Activated CD4-positive, alpha-beta T cell treated with anti-CD3 and anti-CD28 coated beads, Interleukin-2, amount 50 U/mL, for 48 hours (primary cell): ENCODE results near the gene RORC.

Source experiments
- DNase-seq, 2 experiments: peaks; one replicate each; pipeline ENCODE4 v3.0.0-alpha.2; 2020

RORC gene

DNA sequence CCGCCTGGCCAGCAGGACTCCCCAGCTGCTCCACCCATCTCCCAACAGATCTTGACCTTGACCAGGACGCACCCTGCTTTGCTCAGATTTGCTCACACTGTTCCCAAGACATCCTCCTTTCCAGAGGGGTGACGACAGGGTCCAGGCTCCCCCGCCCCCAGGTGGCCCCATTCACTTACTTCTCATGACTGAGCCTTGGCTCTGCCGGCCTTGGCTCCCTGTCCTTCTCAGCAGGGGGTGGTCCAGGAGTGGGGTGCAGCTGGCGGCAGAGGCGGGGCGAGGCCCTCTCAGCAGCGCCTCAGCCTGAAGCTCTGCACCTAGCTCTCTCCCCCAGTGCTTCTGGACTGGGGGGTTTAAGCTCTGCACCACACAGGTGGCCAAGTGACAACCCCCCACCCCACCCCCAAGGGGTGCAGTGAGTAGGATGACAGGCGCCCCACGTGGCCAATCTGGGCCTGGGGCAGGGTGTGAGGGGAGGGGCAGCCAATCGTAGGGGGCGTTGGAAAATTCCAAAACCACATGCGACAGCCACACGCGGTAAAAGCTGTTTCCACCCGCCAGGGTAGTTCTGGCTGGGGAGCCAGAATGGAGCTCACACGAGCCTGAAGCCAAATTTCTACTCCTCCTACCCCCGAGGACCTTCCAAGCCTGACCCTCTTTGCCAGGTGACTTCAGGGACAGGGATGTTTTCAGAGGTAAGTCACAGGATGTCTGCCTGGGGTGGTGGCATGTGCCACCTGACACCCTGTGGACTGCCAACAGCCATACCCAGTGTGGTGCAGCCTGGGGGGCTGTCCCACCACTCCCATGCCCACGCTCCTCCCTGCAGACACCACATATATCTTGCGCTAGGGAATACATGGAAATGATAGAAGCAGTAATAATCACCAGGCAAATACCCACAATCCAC, 5.6 kb downstream of the RORC start:
- DNase-seq, result peak in 1 of 2 experiments; percentile 58

- DNase-seq, result no peak
Observed at GRCh38 chr1:151825204-151825603, 6.4 kb downstream of the RORC start.

DNA sequence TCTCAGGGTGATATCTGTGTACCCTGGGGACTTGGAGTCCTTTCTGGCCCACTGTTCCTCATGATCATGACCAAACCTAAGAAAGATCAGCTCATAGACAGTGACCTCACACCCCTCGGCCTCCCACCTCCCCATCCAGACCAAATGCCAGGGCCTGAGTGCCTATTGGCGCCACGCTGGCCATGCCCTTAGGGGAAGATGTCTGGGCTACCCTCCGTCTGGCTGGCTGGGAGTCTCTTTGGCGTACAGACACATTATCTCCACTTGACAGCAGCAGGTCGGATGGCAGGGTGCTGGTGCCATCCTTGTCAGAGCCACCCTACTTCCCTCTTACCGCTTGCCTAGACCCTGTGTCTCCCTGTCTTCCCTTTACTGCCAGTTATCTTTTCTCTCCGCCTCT, 8.4 kb downstream of the RORC start:
- no peak for DNase-seq

DNA sequence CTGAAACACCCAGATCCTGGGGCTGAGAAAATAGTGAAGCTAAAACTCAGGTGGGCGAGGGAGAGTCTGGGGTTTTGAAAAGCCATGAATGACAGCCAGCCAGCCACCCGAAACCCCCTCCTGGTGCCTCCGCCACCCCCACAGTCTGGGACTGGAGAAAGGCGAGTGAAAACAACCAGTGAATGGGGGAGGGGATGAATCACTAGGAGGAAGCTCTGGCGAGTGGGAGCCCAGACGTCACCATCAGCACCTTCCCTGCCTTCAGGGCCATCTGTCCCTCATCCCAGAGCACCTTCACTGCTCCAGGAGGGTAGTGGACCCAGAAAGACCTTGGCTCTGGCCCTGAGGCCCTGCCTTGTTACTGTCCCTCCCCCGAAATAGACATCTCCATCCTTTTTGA, 9.2 kb downstream of the RORC start:
- DNase-seq, result peak; percentile 74 to 80

DNA sequence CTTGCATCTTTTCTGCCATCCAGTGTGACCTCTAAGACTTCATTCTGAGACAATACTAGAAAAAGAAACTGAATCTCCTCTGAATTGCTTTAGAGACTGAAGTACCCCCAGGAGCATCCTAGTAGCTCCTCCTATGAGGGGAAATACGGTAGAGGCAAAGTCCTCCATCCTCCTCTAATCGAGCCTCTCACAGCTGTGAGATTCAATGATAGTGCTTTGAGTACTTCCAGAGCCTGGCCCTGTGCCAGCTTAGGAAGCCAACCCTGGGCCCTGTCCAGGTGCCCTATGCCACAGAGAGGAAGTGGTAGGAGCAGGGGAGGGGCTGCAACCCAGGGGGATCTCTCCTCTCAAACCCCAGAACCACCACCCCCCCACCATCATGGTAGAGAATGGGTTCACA, 10.7 kb downstream of the RORC start:
- DNase-seq, result no peak

- peak in 1 of 2 experiments; percentile 61 for DNase-seq
Observed at GRCh38 chr1:151819976-151820623, 11.5 kb downstream of the RORC start.

DNA sequence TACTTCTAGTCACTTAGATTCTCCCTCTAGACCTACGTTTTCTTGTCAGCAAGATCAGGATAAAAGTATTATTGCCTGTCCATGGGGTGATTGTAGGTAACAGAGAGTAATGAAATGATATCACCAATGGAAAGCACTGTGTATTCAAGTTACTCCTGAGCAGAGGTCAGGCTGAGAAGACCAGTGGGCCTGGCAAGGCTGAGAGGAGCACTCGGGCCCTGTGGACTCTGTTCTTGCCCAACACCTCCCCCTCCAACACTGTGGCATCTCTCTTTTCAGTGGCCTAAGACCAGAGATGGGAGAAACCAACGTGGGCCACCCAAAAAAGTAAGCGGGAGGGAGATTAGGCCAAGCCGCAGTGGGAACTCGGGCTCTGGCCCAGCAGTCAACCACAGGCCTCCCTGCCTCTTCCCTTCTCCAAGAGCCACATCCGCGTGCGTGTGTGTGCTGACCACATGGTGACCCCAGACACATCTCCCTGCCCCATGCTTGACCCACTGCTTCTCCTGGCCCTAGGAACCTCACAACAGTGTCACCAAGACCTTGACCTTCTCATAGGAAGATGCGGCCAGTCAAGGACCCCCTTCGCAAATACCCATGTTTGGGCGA, 12.3 kb downstream of the RORC start:
- no peak for DNase-seq

DNA sequence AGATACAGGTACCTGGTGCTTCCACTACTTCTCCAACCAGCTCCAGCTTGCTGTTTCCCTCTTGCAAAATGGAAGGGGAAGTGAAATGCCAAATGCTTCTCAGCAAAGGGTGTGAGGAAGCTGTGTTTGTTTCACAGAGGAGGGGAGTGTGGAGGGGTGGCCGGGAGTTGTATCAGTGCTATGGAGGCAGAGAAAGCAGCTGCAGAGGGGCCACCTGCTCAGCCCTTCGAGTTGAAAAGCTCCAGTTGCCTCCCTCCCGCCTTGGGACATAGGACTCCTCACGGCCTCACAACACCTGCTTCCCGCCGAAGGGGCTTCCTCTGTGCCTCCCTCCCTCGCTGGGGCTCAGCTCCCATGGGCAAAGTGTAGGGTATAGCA, 14.3 kb downstream of the RORC start:
- DNase-seq, result no peak

DNA sequence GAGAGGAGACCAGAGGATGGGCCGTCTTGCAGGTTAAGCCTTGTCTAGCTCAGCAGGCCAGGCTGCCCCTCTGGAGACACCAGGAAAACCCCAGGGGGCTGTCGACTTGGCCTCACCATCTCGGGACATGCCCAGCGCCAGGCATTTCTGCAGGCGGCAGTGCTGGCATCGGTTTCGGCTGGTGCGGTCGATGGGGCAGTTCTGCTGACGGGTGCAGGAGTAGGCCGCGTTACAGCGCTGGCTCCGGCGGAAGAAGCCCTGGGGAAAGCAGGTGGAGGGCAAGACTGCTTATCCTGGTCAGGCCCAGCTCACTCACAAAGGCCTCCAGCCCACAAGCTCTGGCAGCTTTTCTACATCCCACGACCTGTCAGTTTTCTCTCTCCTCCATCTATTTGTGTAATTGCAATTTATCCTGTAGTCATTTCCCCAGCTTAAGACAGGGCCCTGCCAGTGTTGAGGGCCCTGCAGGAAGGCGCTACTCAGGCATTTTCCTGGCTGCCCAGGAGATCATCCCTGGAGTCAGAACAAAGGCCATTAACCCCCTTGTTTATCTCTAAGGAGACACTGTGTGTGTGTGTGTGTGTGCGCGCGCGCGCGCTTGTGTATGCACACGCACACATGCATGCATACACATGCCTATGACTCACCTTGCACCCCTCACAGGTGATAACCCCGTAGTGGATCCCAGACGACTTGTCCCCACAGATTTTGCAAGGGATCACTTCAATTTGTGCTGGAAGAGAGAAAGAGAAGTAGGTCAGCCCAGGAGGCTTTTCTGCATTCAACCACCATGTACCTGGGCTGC, 14.9 kb downstream of the RORC start:
- DNase-seq, result no peak

DNA sequence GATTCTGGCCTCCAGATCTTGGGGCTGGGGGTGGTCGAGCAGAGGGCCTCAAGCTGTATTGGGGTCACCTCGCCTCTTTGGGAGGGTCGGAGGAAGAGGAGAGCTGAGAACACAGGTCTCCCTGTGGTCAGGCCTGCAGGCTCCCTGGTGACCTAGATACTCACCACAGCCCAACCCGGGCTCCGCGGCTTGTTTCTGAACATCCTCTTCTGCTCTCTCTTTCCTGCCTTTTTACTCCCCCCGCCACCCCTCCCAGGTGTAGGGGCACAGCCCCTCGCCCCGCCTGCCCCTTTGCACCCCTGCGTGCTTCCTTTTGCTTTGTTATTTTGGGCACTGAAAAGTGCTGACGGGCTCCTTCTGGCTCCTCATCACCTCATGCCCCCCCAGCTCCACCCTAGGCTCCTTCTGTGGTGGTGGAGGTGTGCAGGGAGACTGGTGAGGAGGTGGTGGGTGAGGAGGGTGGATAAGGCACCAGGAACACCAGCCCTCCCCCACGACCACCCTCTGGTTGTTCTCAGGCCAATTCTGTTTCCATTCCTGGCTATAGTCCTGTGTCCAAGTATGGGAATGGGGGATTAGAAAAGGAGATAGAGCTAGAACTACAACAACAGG, 15.8 kb downstream of the RORC start:
- DNase-seq, result no peak

DNA sequence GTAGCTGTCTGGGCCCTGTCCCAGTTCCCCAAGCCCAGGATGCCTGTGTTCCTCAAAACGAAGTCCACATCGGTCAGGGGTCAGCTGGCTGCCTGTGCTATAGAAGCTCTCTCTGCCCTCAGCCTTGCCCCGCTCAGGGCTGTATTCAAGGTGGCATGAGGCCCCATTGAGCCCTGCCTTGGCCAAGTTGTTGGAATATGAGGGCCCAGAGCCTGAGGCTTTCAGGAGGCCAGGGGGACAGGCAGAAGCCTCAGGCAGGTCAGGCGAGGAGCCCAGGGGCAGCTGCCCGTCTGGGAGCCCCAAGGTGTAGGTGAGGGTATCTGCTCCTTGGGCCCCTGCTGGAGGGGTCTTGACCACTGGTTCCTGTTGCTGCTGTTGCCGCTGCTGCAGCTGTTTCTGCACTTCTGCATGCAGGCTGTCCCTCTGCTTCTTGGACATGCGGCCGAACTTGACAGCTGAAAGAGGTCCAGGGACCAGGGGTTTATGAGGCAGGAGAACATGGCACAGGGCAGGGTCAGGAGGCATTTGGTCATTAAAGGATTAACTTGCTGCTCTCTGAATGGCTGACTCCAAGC, 16.5 kb downstream of the RORC start:
- no peak for DNase-seq

DNA sequence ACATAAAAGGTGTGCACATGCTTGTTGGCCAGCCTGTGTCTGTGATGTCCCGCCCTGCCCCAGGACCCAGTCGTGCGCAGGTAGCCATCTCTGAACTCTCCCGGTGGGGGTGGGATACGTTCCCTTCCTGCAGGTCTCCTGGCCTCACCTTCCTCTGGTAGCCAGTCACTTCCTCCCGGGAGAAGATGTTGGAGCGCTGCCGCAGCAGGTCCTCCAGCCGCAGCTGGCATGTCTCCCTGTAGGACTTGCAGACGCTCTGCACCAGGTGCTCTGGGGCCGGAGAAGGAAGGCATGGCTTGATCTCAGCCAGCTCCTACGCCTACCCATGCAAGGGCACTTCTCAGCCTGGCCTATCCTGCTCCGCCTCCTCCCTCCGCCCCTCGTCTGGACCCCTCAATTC, 17.2 kb downstream of the RORC start:
- no peak for DNase-seq

DNA sequence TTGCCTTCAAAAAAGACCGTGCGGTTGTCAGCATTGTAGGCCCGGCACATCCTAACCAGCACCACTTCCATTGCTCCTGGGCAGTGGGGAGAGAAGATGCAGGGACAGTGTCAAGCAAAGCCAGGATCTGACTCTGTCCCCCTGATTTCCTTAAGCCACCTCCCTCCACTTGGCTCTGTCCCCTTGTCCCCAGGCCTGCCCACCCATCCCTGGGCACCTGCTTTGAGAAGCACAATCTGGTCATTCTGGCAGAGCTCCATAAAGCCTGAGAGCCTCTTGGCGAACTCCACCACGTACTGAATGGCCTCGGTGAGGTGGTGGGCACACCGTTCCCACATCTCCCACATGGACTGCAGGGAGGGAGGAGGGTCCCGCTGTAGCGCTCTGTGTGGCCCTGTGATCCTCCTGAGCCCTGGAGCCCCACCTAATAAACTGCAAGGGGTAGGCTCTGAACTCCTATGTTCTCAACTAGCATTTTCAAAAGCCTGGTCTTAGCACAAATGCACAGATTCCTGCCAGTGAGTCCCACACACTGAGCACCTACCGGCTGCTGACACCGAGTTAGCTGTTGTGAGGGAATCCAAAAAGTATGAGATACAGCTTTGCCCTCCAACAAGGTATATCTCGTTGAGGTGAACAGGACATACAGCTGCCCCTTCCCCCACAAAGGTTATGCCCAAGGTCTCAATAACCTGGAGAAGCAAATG, 18.2 kb downstream of the RORC start:
- DNase-seq, result no peak

- DNase-seq, result no peak
Observed at GRCh38 chr1:151811181-151811580, 20.4 kb downstream of the RORC start.

DNA sequence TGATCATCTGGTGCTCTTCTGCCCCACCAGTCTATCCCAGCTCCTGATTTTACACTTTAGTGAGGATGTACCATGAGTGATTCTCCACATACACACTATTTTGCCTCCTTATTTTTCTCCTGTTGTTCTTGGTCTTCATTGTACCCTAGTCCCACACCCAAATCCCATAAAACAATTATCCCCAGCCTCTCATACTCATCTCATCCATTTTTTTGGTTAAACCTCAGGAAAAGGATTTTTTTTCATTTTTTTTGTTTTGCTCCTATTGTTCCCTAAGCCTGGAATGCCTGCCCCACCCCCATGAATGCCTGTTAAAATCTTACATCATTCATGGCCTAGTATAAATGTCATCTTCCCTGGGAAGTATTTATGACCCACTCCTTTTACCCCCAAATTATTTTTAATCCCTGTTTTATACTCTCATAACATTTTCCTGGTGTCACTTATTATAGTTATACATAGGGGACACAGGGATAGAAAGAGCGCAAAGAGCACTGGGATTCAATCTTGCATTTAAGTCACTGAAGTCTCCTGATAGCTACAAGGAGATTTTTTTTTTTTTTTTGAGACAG, 21.5 kb downstream of the RORC start:
- no peak for DNase-seq

- no peak for DNase-seq
Observed at GRCh38 chr1:151809290-151809984, 22.2 kb downstream of the RORC start.

DNA sequence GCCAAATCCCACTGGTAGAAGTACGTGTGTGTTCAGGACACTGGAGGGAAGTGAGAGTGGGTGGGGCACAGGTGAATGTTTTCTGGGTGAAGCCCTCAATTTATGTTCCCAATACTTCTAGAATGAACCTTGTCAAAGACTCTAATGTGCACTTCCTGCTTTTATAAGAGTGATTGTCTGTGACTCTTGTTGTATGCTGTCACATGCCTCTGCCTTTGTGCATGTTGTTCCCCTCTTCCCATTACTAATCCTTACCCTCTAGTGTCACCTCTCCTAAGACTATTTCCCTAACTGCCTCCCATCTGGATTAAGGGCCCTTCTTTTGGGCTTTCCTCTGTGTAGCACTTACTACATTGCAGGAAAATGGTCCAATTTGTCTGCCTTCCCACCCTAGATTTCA, 23.8 kb downstream of the RORC start:
- DNase-seq, result no peak

GRCh38 chr1:151807131-151807530, 24.5 kb downstream of the RORC start:
- DNase-seq, result no peak

GRCh38 chr1:151806170-151806569, 25.4 kb downstream of the RORC start:
- DNase-seq, result no peak

GRCh38 chr1:151805066-151805820, 26.4 kb downstream of the RORC start, which contains the start of gene LINGO4:
LINGO4 (minus strand) TSS chr1:151805419; CDS start chr1:151802704, 2,715 bp downstream.
- DNase-seq, result no peak
